ENCODE results near the gene SLC11A2. TPM values are rescaled to one million over a fixed set of nuclear protein-coding genes. Genes with fewer than 3 reads are reported as not detected.

The SLC11A2 gene
- polyA plus RNA-seq, 1 of the 3 experiments (the other 2 are of a cell fraction) = 27.7 TPM

DNA sequence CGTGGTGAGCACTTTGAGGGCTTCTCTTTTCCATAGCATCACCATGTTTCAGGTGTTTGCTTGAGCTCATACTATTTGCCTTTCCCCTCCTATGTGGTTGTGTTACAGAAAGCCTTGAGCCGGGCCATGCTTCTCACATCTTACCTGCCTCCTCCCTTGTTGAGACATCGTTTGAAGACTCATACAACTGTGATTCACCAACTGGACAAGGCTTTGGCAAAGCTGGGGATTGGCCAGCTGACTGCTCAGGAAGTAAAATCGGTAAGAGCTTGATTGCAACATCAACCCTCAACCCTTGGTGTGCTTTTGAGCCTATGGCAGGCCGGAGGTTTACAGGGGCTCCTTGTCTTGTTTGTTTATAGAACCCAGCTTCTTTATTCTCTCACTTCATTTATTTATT is 30.1 kb upstream of the SLC11A2 start:
- Histone ChIP-seq H3K4me1 (ENCODE audit: control insufficient read depth in 1 of 2, insufficient read depth in 2 of 2, low read depth in 1 of 2, low read length in 1 of 2) (no peaks in the 10 kb centered on the region), H3K36me3 (replicated peaks in 1 of 2; ENCODE audit: control insufficient read depth in 1 of 2, insufficient read depth in 2 of 2, low read length in 1 of 2) (peaks cover 52 to 57% of the 10 kb centered on the region in 2 experiments), H3K9ac (no peak overlapping the region), H4K20me1 (ENCODE audit: insufficient read depth) (no peaks in the 10 kb centered on the region), H3K79me2 (ENCODE audit: insufficient read depth) (peaks cover 18% of the 10 kb centered on the region; the same call in 1 of the 2 replicates), H2AFZ (ENCODE audit: low read depth) (no peak overlapping the region), H3F3A (replicated peaks; ENCODE audit: insufficient read depth) (peaks cover 4% of the 10 kb centered on the region), H3K4me2 (no peak overlapping the region), H3K27me3 (ENCODE audit: insufficient read depth) (no peaks in the 10 kb centered on the region), H3K9me3 (no peaks in the 10 kb centered on the region), H3K27ac (ENCODE audit: low read depth in 2 of 2, low read length in 1 of 2) (no peak overlapping the region), H3K9me2 (no peaks in the 10 kb centered on the region), H3K4me3 (ENCODE audit: low read depth in 2 of 2, low read length in 1 of 2) (no peak overlapping the region)
- 82% methylated on average over 5 of the region's 5 CpGs for WGBS (ENCODE audit: low lambda C conversion rate)
- CTCF ChIA-PET = interaction anchor here (0.7 to 1.0 kb wide), 2 partner anchors 9 to 10 kb away, joined by 3 read pairs; no protein-coding TSS in a partner anchor
- DNase-seq = no peak
- no peak for TF ChIP-seq GABPA (IDR thresholded peaks at IDR 0.05; ENCODE audit: low read depth)
- no peak for TF ChIP-seq FOXM1 (IDR thresholded peaks at IDR 0.05; ENCODE audit: low read depth)
- POLR2A ChIA-PET = no interaction called here

DNA sequence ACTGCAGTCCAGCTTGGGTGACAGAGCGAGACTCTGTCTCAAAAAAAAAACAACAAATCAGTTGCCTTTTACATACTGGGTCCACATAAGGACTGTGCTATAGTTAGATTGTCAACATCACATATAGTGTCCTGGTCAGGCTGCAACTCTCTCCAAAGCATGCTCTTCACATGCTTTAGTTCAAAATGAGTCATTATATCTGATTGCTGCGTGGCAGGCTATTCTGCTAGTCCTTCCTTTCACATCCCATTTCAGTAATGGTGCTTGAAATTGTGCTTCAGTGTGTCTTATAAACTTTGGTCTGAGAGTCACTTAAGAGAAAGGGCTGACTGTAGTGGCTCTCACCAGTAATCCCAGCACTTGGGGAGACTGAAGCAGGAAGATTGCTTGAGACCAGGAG is 28.9 kb upstream of the SLC11A2 start:
- Histone ChIP-seq H3K27me3 (ENCODE audit: insufficient read depth) (no peaks in the 10 kb centered on the region), H2AFZ (ENCODE audit: low read depth) (no peak overlapping the region), H3K4me3 (ENCODE audit: low read depth in 2 of 2, low read length in 1 of 2) (no peak overlapping the region), H3K27ac (ENCODE audit: low read depth in 2 of 2, low read length in 1 of 2) (no peak overlapping the region), H3K4me2 (no peak overlapping the region), H3K9me2 (no peaks in the 10 kb centered on the region), H3K9me3 (no peaks in the 10 kb centered on the region), H3K36me3 (replicated peaks in 1 of 2; ENCODE audit: control insufficient read depth in 1 of 2, insufficient read depth in 2 of 2, low read length in 1 of 2) (peaks cover 50 to 58% of the 10 kb centered on the region in 2 experiments), H3K4me1 (ENCODE audit: control insufficient read depth in 1 of 2, insufficient read depth in 2 of 2, low read depth in 1 of 2, low read length in 1 of 2) (no peaks in the 10 kb centered on the region), H3K79me2 (ENCODE audit: insufficient read depth) (peaks cover 30% of the 10 kb centered on the region), H4K20me1 (ENCODE audit: insufficient read depth) (no peaks in the 10 kb centered on the region), H3F3A (replicated peaks; ENCODE audit: insufficient read depth) (no peaks in the 10 kb centered on the region), H3K9ac (no peak overlapping the region)
- DNase-seq = no peak
- TF ChIP-seq TCF12 (IDR thresholded peaks at IDR 0.05) = no peak
- TF ChIP-seq YY1 (IDR thresholded peaks at IDR 0.05; ENCODE audit: low read depth) = no peak
- TF ChIP-seq FOSL2 (IDR thresholded peaks at IDR 0.05; ENCODE audit: borderline replicate concordance, low read depth) = no peak
- TF ChIP-seq RFX5 (IDR thresholded peaks at IDR 0.05; ENCODE audit: low read length) = no peak
- TF ChIP-seq, protein P1, sequence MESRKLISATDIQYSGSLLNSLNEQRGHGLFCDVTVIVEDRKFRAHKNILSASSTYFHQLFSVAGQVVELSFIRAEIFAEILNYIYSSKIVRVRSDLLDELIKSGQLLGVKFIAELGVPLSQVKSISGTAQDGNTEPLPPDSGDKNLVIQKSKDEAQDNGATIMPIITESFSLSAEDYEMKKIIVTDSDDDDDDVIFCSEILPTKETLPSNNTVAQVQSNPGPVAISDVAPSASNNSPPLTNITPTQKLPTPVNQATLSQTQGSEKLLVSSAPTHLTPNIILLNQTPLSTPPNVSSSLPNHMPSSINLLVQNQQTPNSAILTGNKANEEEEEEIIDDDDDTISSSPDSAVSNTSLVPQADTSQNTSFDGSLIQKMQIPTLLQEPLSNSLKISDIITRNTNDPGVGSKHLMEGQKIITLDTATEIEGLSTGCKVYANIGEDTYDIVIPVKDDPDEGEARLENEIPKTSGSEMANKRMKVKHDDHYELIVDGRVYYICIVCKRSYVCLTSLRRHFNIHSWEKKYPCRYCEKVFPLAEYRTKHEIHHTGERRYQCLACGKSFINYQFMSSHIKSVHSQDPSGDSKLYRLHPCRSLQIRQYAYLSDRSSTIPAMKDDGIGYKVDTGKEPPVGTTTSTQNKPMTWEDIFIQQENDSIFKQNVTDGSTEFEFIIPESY (IDR thresholded peaks at IDR 0.05; ENCODE audit: borderline replicate concordance, low read depth) = no peak
- TF ChIP-seq FOXM1 (IDR thresholded peaks at IDR 0.05; ENCODE audit: low read depth) = no peak
- ChIA-PET CTCF (no interaction called here), POLR2A (no interaction called here)
- 91% methylated on average over 2 of the region's 2 CpGs for WGBS (ENCODE audit: low lambda C conversion rate)

DNA sequence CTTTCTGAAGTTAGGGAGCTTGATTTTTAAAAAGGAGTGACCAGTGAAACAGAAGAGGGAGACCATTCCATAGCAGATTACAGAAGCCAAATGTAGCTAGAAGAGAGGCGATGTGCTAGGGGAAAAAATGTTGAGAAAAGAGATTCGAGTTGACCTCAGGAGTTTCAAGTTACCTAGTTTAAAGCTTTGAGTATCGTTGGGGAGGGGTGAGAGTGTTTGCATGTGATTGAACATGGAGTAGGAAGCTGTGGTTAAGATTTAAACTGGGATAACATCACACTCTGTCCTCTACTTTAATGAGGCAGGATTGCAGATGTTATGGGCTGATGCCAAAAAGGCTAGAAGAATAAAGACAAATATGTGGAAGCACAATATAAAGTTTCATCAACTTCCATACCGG is 25.6 kb upstream of the SLC11A2 start:
- Histone ChIP-seq H3K4me1 (ENCODE audit: control insufficient read depth in 1 of 2, insufficient read depth in 2 of 2, low read depth in 1 of 2, low read length in 1 of 2) (peaks cover 4 to 11% of the 10 kb centered on the region in 2 experiments; a peak in 2 of 4 replicates), H3K4me3 (ENCODE audit: low read depth in 2 of 2, low read length in 1 of 2) (no peak overlapping the region), H3K9me3 (no peaks in the 10 kb centered on the region), H3K27ac (ENCODE audit: low read depth in 2 of 2, low read length in 1 of 2) (no peak overlapping the region), H3K9me2 (no peaks in the 10 kb centered on the region), H3K9ac (no peak overlapping the region), H3K36me3 (replicated peaks in 1 of 2; ENCODE audit: control insufficient read depth in 1 of 2, insufficient read depth in 2 of 2, low read length in 1 of 2) (peaks cover 26 to 42% of the 10 kb centered on the region in 2 experiments), H3K79me2 (ENCODE audit: insufficient read depth) (peaks cover 49% of the 10 kb centered on the region), H2AFZ (ENCODE audit: low read depth) (no peak overlapping the region), H3F3A (replicated peaks; ENCODE audit: insufficient read depth) (no peaks in the 10 kb centered on the region), H3K4me2 (no peak overlapping the region), H4K20me1 (ENCODE audit: insufficient read depth) (no peaks in the 10 kb centered on the region), H3K27me3 (ENCODE audit: insufficient read depth) (no peaks in the 10 kb centered on the region)
- DNase-seq = no peak
- ChIA-PET CTCF (no interaction called here), POLR2A (interaction anchor here (0.6 kb wide), 1 partner anchor 167 kb away, joined by 4 read pairs; no protein-coding TSS in a partner anchor)
- WGBS (ENCODE audit: low lambda C conversion rate) = 84% methylated on average over 4 of the region's 4 CpGs
- TF ChIP-seq FOSL2 (IDR thresholded peaks at IDR 0.05; ENCODE audit: borderline replicate concordance, low read depth) = no peak
- TF ChIP-seq SIN3A (IDR thresholded peaks at IDR 0.05; ENCODE audit: borderline replicate concordance, low read depth, low read length) = no peak
- TF ChIP-seq JUND (IDR thresholded peaks at IDR 0.05) = no peak
- TF ChIP-seq, protein P2, sequence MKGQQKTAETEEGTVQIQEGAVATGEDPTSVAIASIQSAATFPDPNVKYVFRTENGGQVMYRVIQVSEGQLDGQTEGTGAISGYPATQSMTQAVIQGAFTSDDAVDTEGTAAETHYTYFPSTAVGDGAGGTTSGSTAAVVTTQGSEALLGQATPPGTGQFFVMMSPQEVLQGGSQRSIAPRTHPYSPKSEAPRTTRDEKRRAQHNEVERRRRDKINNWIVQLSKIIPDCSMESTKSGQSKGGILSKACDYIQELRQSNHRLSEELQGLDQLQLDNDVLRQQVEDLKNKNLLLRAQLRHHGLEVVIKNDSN (IDR thresholded peaks at IDR 0.05; ENCODE audit: borderline replicate concordance, low read depth) = no peak
- no peak for TF ChIP-seq RCOR1 (IDR thresholded peaks at IDR 0.05; ENCODE audit: low read length)
- no peak for TF ChIP-seq ELF1 (IDR thresholded peaks at IDR 0.05)
- no peak for TF ChIP-seq SMC3 (IDR thresholded peaks at IDR 0.05; ENCODE audit: low read depth, low read length)
- TF ChIP-seq, protein P3, sequence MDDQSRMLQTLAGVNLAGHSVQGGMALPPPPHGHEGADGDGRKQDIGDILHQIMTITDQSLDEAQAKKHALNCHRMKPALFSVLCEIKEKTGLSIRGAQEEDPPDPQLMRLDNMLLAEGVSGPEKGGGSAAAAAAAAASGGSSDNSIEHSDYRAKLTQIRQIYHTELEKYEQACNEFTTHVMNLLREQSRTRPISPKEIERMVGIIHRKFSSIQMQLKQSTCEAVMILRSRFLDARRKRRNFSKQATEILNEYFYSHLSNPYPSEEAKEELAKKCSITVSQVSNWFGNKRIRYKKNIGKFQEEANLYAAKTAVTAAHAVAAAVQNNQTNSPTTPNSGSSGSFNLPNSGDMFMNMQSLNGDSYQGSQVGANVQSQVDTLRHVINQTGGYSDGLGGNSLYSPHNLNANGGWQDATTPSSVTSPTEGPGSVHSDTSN (IDR thresholded peaks at IDR 0.05) = no peak
- TF ChIP-seq TAF1 (IDR thresholded peaks at IDR 0.05; ENCODE audit: borderline replicate concordance, low read depth, low read length) = no peak
- TF ChIP-seq CHD2 (IDR thresholded peaks at IDR 0.05; ENCODE audit: low read length, partially characterized antibody) = no peak
- TF ChIP-seq, protein P4, sequence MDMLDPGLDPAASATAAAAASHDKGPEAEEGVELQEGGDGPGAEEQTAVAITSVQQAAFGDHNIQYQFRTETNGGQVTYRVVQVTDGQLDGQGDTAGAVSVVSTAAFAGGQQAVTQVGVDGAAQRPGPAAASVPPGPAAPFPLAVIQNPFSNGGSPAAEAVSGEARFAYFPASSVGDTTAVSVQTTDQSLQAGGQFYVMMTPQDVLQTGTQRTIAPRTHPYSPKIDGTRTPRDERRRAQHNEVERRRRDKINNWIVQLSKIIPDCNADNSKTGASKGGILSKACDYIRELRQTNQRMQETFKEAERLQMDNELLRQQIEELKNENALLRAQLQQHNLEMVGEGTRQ (IDR thresholded peaks at IDR 0.05; ENCODE audit: borderline replicate concordance, low read depth, low read length) = no peak
